GM19193 (cell line): ENCODE measurements around the gene CATSPER3.

Experiments used
- POLR2A ChIP-seq: IDR thresholded peaks from 4 replicates; pipeline ENCODE4 v1.6.1; 2011; ENCODE audit not compliant: insufficient read depth, insufficient read length; ENCODE audit errors: extremely low read depth

CATSPER3 gene

GRCh38 chr5:134995850-134996402 is 28.2 kb downstream of the CATSPER3 start:
- no peak for TF ChIP-seq POLR2A

GRCh38 chr5:134997015-134997414 is 29.3 kb downstream of the CATSPER3 start:
- TF ChIP-seq POLR2A: no peak

GRCh38 chr5:135004376-135004775 is 36.7 kb downstream of the CATSPER3 start:
- TF ChIP-seq POLR2A: no peak

- TF ChIP-seq POLR2A: no peak
Observed at GRCh38 chr5:135005076-135005475, 37.4 kb downstream of the CATSPER3 start.

- TF ChIP-seq POLR2A: no peak
Observed at GRCh38 chr5:135007305-135007704, 39.6 kb downstream of the CATSPER3 start.

- TF ChIP-seq POLR2A: no peak
Observed at GRCh38 chr5:135007749-135008363, 40.1 kb downstream of the CATSPER3 start.

DNA sequence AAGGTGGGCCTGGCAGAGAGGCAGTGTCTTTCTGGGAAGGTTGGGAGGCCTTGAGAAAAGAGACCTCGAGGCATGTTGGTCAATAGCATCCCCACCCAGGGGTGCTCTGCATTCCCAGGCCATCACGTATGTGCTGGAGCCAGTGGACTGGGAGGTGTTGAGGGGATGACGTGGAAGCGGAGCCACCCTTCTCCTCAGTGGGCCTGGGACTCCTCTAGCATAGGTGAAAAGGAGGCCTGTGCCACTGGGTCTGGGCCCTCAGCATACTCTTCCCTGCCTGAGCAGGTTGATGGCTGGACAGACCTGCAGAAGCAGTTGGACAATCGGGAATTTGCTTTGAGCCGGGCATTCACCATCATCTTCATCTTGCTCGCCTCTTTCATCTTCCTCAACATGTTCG is 40.8 kb downstream of the CATSPER3 start:
- no peak for TF ChIP-seq POLR2A

DNA sequence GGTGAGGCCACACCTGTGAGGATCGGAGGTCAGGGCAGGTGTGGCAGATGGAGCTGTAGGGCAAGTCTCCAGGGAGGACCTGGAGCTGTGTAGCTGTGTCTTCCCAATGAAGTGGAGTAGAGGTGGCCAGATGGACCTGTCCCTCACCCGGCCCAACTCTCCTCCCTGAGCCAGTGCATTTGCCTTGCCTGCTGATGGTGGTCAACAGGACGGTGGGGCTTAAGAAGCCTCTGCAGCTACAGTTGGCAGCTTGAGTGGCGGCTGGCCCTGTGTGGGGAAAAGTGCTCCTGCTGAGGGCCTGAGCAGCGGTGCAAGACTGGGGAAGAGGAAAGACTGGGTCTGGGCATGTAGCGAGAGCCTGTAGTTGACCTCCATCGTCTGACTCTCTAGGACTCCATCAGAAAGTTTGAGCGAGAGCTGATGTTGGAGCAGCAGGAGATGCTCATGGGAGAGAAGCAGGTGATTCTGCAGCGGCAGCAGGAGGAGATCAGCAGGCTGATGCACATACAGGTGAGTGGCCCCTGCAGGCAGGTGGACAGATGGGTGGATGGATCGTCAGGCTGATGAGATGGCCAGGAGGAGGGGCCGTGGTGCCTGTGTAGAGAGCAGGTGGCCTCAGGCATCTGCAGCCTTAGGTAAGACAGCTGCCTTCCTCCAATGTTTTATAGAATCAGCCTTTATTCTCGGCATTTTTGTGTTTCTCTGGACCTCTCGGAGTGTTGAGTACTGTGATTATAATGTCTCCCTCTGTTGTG is 41.5 kb downstream of the CATSPER3 start:
- TF ChIP-seq POLR2A: no peak

GRCh38 chr5:135009736-135010501 is 42.2 kb downstream of the CATSPER3 start:
- TF ChIP-seq POLR2A: no peak

DNA sequence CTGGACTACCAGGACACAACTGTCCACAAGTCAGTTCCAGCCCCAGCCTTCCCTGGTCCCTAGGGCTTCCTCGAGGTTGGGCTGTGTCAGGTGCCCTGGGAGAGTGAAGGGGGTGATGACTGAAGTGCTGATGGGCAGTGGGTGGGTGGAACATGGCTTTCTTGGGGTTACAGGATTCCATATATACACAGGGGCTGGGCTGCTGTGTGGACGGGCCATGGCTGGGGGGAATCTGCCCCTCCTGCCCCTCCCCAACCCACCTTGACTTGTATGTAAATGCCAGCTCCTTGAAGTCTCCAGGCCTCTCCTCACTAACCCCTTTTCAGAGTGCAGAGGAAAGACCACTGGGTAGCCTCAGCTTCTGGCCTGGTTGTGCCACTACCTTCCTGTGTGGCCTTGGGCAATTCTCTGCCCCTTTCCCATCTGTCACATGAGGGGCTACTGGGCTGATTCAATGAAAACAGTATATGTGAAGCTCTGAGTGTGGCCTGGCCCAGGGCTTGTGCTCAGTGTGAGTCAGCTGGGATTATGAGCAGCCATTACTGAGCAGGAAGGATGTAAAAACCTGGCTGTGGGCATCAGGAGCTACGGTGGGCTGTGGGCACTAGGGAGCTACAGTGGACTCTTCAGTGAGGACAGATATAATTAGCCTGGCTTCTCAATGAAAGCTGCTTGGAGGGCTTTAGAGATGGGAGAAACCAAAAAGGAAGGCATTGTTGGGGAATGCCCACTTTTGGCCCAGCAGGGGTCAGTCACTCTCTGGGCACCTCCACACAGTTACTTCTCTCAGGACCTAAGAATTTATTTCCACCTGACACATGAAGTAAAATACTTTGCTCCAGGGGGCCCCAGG is 43.0 kb downstream of the CATSPER3 start:
- no peak for TF ChIP-seq POLR2A

DNA sequence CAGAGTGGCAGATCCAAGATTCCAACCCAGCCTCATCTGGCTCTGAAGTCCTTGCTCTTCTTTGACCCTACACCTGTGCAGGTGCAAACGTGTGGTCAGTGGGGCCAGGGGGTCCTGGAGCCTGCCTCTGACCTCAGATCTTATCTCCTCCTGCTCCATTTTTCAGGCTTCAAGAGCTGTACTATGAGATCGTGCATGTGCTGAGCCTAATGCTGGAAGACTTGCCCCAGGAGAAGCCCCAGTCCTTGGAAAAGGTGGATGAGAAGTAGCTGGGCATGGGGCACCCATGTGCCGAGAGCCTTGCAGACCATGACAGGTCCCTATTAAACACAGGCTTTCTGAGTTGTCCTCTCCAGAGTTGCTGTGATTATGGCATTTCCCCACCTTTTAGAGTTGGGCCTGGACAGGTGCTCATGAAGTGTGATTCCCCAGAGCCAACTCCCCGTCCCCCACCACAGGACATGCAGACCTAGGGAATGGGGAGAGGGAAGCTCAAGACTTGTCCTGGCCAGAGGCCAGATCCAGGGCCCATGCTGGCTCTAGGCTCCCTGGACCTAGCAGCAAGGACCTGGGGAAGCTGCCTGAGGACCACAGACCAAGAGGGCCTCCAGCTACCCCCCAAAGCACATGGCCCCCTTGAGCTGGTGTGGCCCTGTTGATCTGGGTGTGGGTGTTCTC is 43.8 kb downstream of the CATSPER3 start:
- TF ChIP-seq POLR2A: no peak

DNA sequence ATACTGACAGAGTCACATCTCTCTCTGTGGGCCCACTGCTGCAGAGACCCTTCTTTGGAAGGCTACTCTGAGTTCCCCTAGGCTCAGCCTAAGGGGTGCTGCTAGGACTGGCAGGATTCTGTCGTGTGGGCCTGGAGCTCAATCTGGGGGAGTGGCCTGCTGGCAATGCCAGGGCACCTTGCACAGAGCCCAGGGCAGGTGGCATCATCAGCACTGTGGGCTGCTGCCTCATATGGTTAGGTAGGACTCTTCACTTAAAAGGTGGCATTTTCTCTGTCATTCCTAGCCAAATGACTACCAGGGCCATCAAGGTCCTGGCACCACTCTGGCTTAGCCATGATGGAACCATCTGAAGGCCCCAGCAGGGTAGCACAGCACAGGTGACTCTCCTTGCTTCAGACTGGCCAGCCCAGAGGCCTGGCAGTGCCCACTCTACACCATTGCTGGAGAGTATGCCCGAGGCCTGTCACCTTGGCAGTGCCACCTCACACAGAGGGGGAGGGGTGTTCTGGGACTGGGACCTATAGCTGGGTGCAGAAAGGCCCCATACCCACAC is 44.4 kb downstream of the CATSPER3 start:
- TF ChIP-seq POLR2A: no peak

GRCh38 chr5:135012951-135013391 is 45.3 kb downstream of the CATSPER3 start:
- no peak for TF ChIP-seq POLR2A

GRCh38 chr5:135013445-135013844 is 45.7 kb downstream of the CATSPER3 start:
- no peak for TF ChIP-seq POLR2A
